Hepatocyte (in vitro differentiated cells): ENCODE results near the gene URI1. TPM values are rescaled to one million over a fixed set of nuclear protein-coding genes. Genes with fewer than 3 reads are reported as not detected.

ENCODE experiments used
- DNase-seq: peaks from one replicate; pipeline ENCODE4 v3.0.0-alpha.2; 2016; ENCODE audit warnings: low spot score
- H2AFZ ChIP-seq: fragments of 200-600 bp; sonication (generic); 2 replicates; pipeline ENCODE4 v1.6.0; 2016; ENCODE audit warnings: antibody characterized with exemption, mild to moderate bottlenecking
- H3K27ac ChIP-seq: fragments of 200-600 bp; sonication (generic); 2 replicates; pipeline ENCODE4 v1.5.1; 2016; ENCODE audit warnings: mild to moderate bottlenecking
- H3K27me3 ChIP-seq: fragments of 200-600 bp; sonication (generic); 2 replicates; pipeline ENCODE4 v1.6.1; 2016
- H3K36me3 ChIP-seq: fragments of 200-600 bp; sonication (generic); replicated peaks from 2 replicates; pipeline ENCODE4 v1.5.1; 2016; ENCODE audit warnings: low read depth; ENCODE audit not compliant: insufficient read depth
- H3K4me1 ChIP-seq: fragments of 200-600 bp; sonication (generic); 2 replicates; pipeline ENCODE4 v1.5.1; 2016; ENCODE audit warnings: mild to moderate bottlenecking, moderate library complexity; ENCODE audit not compliant: insufficient read depth
- H3K4me2 ChIP-seq: fragments of 200-600 bp; sonication (generic); 2 replicates; pipeline ENCODE4 v1.6.0; 2016
- H3K4me3 ChIP-seq: fragments of 200-600 bp; sonication (generic); 2 replicates; pipeline ENCODE4 v1.5.1; 2016; ENCODE audit warnings: mild to moderate bottlenecking
- H3K79me2 ChIP-seq: fragments of 200-600 bp; sonication (generic); 2 replicates; pipeline ENCODE4 v1.6.0; 2017; ENCODE audit warnings: mild to moderate bottlenecking
- H3K9me2 ChIP-seq: fragments of 200-600 bp; sonication (generic); replicated peaks from 2 replicates; pipeline ENCODE4 v1.6.0; 2017; ENCODE audit warnings: mild to moderate bottlenecking; ENCODE audit not compliant: insufficient read depth
- H3K9me3 ChIP-seq: fragments of 200-600 bp; sonication (generic); 2 replicates; pipeline ENCODE4 v1.5.1; 2016; ENCODE audit warnings: low read depth, mild to moderate bottlenecking
- H4K20me1 ChIP-seq: fragments of 200-600 bp; sonication (generic); 2 replicates; pipeline ENCODE4 v1.6.0; 2016; ENCODE audit warnings: mild to moderate bottlenecking; ENCODE audit not compliant: insufficient read depth, poor library complexity, severe bottlenecking
- CTCF ChIP-seq: fragments of 200-600 bp; sonication (generic); IDR thresholded peaks from 2 replicates; pipeline ENCODE4 v1.5.1; 2016; ENCODE audit warnings: antibody characterized with exemption, mild to moderate bottlenecking; ENCODE audit not compliant: poor library complexity
- EZH2 ChIP-seq: fragments of 200-600 bp; sonication (generic); IDR thresholded peaks from 2 replicates; pipeline ENCODE4 v1.6.1; 2016; ENCODE audit warnings: antibody characterized with exemption, mild to moderate bottlenecking, borderline replicate concordance
- EZH2phosphoT487 ChIP-seq: fragments of 200-600 bp; sonication (generic); IDR thresholded peaks from one replicate; pipeline ENCODE4 v1.6.1; 2018; ENCODE audit warnings: antibody characterized with exemption, mild to moderate bottlenecking, low read depth, moderate library complexity; ENCODE audit not compliant: unreplicated experiment, severe bottlenecking
- WGBS: methylation state at CpG from one replicate; pipeline ENCODE4 v1.1.6; 2016; ENCODE audit warnings: low lambda C conversion rate; ENCODE audit errors: missing lambda C conversion rate; 5-methylcytosine and 5-hydroxymethylcytosine counted together
- polyA plus RNA-seq: library from polyadenylated mRNA; unstranded; fragments of >200 nt; fragmentation: Nextera tagmentation; extraction: Ambion mirVana; gene quantifications from 2 replicates; pipeline ENCODE4 v1.2.1, GENCODE V29; 2016
- total RNA-seq: library from RNA; depleted of rRNA; stranded (reverse); fragments of >200 nt; gene quantifications from 2 replicates; pipeline ENCODE4 v1.2.3, GENCODE V29; 2014

Gene URI1
- total and polyA plus RNA-seq, 2 experiments from 2014 or later = 50.0 to 66.7 TPM

GRCh38 chr19:30056580-30056979, 114.5 kb downstream of the URI1 start:
- Histone ChIP-seq H3K79me2 (no peaks in the 10 kb centered on the region), H3K4me1 (no peaks in the 10 kb centered on the region), H3K36me3 (no peaks in the 10 kb centered on the region), H3K27me3 (no peaks in the 10 kb centered on the region), H3K9me3 (no peaks in the 10 kb centered on the region), H3K4me3 (no peak overlapping the region), H2AFZ (no peak overlapping the region), H3K27ac (no peak overlapping the region), H3K9me2 (no peaks in the 10 kb centered on the region), H4K20me1 (no peaks in the 10 kb centered on the region), H3K4me2 (no peak overlapping the region)
- 93% methylated on average over 2 of the region's 2 CpGs for WGBS
- no peak for DNase-seq
- TF ChIP-seq EZH2 (no peak), CTCF (no peak), EZH2phosphoT487 (no peak)

GRCh38 chr19:30059741-30060457, 117.9 kb downstream of the URI1 start:
- no peaks in the 10 kb centered on the region for H3K9me2 ChIP-seq
- no peak overlapping the region for H3K4me2 ChIP-seq
- no peaks in the 10 kb centered on the region for H4K20me1 ChIP-seq
- H3K27me3 ChIP-seq = no peaks in the 10 kb centered on the region
- H2AFZ ChIP-seq = no peak overlapping the region
- H3K36me3 ChIP-seq = no peaks in the 10 kb centered on the region
- H3K4me3 ChIP-seq = no peak overlapping the region
- H3K27ac ChIP-seq = no peak overlapping the region
- WGBS = 94% methylated on average over 27 of the region's 27 CpGs
- H3K4me1 ChIP-seq = no peaks in the 10 kb centered on the region
- TF ChIP-seq EZH2 = no peak
- TF ChIP-seq EZH2phosphoT487 = no peak
- no peak for TF ChIP-seq CTCF
- no peaks in the 10 kb centered on the region for H3K9me3 ChIP-seq
- no peaks in the 10 kb centered on the region for H3K79me2 ChIP-seq
- DNase-seq = no peak

GRCh38 chr19:30060531-30061222, 118.6 kb downstream of the URI1 start:
- H4K20me1 ChIP-seq = no peaks in the 10 kb centered on the region
- TF ChIP-seq EZH2phosphoT487 (no peak), CTCF (no peak), EZH2 (no peak)
- H3K79me2 ChIP-seq = no peaks in the 10 kb centered on the region
- no peak overlapping the region for H3K27ac ChIP-seq
- WGBS = 82% methylated on average over 9 of the region's 13 CpGs
- H3K4me3 ChIP-seq = no peak overlapping the region
- no peaks in the 10 kb centered on the region for H3K9me3 ChIP-seq
- H3K4me1 ChIP-seq = no peaks in the 10 kb centered on the region
- H3K36me3 ChIP-seq = no peaks in the 10 kb centered on the region
- DNase-seq = no peak
- no peaks in the 10 kb centered on the region for H3K27me3 ChIP-seq
- no peak overlapping the region for H2AFZ ChIP-seq
- H3K9me2 ChIP-seq = no peaks in the 10 kb centered on the region
- no peak overlapping the region for H3K4me2 ChIP-seq
